HEK293 (cell line): ENCODE data around the gene NF2.

Source experiments
- CTCF ChIA-PET: fragments of 350-600 bp; formaldehyde crosslinking; extraction: SDS; loops from one replicate; lab custom pipeline; 2021; ENCODE audit warnings: antibody characterized with exemption; lab: Yijun Ruan, JAX
- POLR2A ChIA-PET: fragments of 300-600 bp; formaldehyde crosslinking; extraction: SDS; loops from one replicate; lab custom pipeline; 2020; ENCODE audit warnings: antibody characterized with exemption, inconsistent platforms; lab: Yijun Ruan, JAX
- H3K27ac ChIP-seq: fragments of 200-500 bp; sonication (Bioruptor generic); 2 replicates; pipeline ENCODE4 v1.5.1; 2014; ENCODE audit warnings: low read depth, low read length, control low read depth, inconsistent platforms; ENCODE audit errors: extremely low read depth
- H3K36me3 ChIP-seq, 2 experiments: fragments of 200-500 bp in 1 of 2; sonication (Bioruptor generic) in 1 of 2; 1 replicate in 1 of 2; 2 replicates in 1 of 2; pipeline ENCODE4 v1.5.1; 2014 to 2017; ENCODE audit warnings: inconsistent platforms in 2 of 2, low read length in 2 of 2; ENCODE audit not compliant: control insufficient read depth in 2 of 2, insufficient read depth in 1 of 2
- H3K4me1 ChIP-seq: fragments of 200-500 bp; sonication (Bioruptor generic); 2 replicates; pipeline ENCODE4 v1.5.1; 2014; ENCODE audit warnings: mild to moderate bottlenecking, low read length, inconsistent platforms; ENCODE audit not compliant: control insufficient read depth, insufficient read depth
- H3K4me3 ChIP-seq: 2 replicates; pipeline ENCODE4 v1.5.1; 2011; ENCODE audit warnings: low read depth, mild to moderate bottlenecking, control low read depth, low read length, moderate library complexity
- H3K9me3 ChIP-seq: fragments of 200-500 bp; sonication (Bioruptor generic); 2 replicates; pipeline ENCODE4 v1.5.1; 2014; ENCODE audit warnings: low read depth, low read length, inconsistent platforms; ENCODE audit not compliant: control insufficient read depth, insufficient read depth
- GLIS1 ChIP-seq: fragments of 450-650 bp; formaldehyde crosslinking; IDR thresholded peaks from 2 replicates; pipeline ENCODE4 v1.5.1; 2016; ENCODE audit warnings: missing biosample characterization, missing genetic modification characterization
- HOXA7 ChIP-seq: sonication (generic); formaldehyde crosslinking; IDR thresholded peaks from 2 replicates; pipeline ENCODE4 v1.8.1; 2022; ENCODE audit warnings: missing genetic modification reagents, borderline replicate concordance
- KLF8 ChIP-seq: fragments of 450-650 bp; formaldehyde crosslinking; IDR thresholded peaks from 2 replicates; pipeline ENCODE4 v1.5.1; 2016; ENCODE audit warnings: missing biosample characterization, missing genetic modification characterization
- REPIN1 ChIP-seq: fragments of 450-650 bp; formaldehyde crosslinking; IDR thresholded peaks from 2 replicates; pipeline ENCODE4 v1.5.1; 2017; ENCODE audit warnings: missing biosample characterization, missing genetic modification characterization, low read depth
- SCRT1 ChIP-seq: fragments of 450-650 bp; formaldehyde crosslinking; IDR thresholded peaks from 2 replicates; pipeline ENCODE4 v1.5.1; 2016; ENCODE audit warnings: missing biosample characterization, missing genetic modification characterization, borderline replicate concordance
- ZBTB11 ChIP-seq: fragments of 450-650 bp; formaldehyde crosslinking; conservative IDR thresholded peaks from 2 replicates; pipeline ENCODE4 v1.5.1; 2016; ENCODE audit warnings: low read depth, missing biosample characterization, missing genetic modification characterization
- ZNF266 ChIP-seq: fragments of 450-650 bp; formaldehyde crosslinking; IDR thresholded peaks from 2 replicates; pipeline ENCODE4 v1.5.1; 2016; ENCODE audit warnings: missing biosample characterization, missing genetic modification characterization, low read depth
- ZNF274 ChIP-seq, 2 experiments: fragments of 200-500 bp in 1 of 2; fragments of 450-650 bp in 1 of 2; sonication (Bioruptor generic) in 1 of 2; formaldehyde crosslinking in 1 of 2; IDR thresholded peaks; 2 replicates each; pipeline versions ENCODE4 v1.5.1 to v1.6.1; 2014 to 2016; ENCODE audit warnings: borderline replicate concordance in 1 of 2, inconsistent platforms in 1 of 2, low read length in 1 of 2, missing biosample characterization in 1 of 2, missing genetic modification characterization in 1 of 2
- ZNF292 ChIP-seq: fragments of 450-650 bp; formaldehyde crosslinking; IDR thresholded peaks from 2 replicates; pipeline ENCODE4 v1.5.1; 2016; ENCODE audit warnings: low read depth, missing biosample characterization, missing genetic modification characterization, borderline replicate concordance
- ZNF48 ChIP-seq: fragments of 450-650 bp; formaldehyde crosslinking; IDR thresholded peaks from 2 replicates; pipeline ENCODE4 v1.5.1; 2016; ENCODE audit warnings: missing biosample characterization, missing genetic modification characterization
- ZNF580 ChIP-seq: fragments of 450-650 bp; formaldehyde crosslinking; IDR thresholded peaks from 2 replicates; pipeline ENCODE4 v1.5.1; 2016; ENCODE audit warnings: missing biosample characterization, missing genetic modification characterization
- ZNF596 ChIP-seq: fragments of 450-650 bp; IDR thresholded peaks from 2 replicates; pipeline ENCODE4 v1.5.0; 2018; ENCODE audit warnings: missing biosample characterization, mild to moderate bottlenecking, missing genetic modification characterization, moderate library complexity
- ZNF600 ChIP-seq: fragments of 450-650 bp; formaldehyde crosslinking; IDR thresholded peaks from 2 replicates; pipeline ENCODE4 v1.5.1; 2016; ENCODE audit warnings: missing biosample characterization, missing genetic modification characterization
- ZNF623 ChIP-seq: fragments of 450-650 bp; formaldehyde crosslinking; IDR thresholded peaks from 2 replicates; pipeline ENCODE4 v1.5.1; 2016; ENCODE audit warnings: missing biosample characterization, missing genetic modification characterization
- ZNF629 ChIP-seq: fragments of 450-650 bp; formaldehyde crosslinking; IDR thresholded peaks from 2 replicates; pipeline ENCODE4 v1.5.1; 2017; ENCODE audit warnings: missing biosample characterization, missing genetic modification characterization
- ZNF645 ChIP-seq: fragments of 450-650 bp; formaldehyde crosslinking; IDR thresholded peaks from 2 replicates; pipeline ENCODE4; 2016; ENCODE audit warnings: missing biosample characterization, missing genetic modification characterization
- ZNF692 ChIP-seq: fragments of 450-650 bp; formaldehyde crosslinking; IDR thresholded peaks from 2 replicates; pipeline ENCODE4 v1.5.1; 2016; ENCODE audit warnings: missing biosample characterization, missing genetic modification characterization
- ZNF792 ChIP-seq: fragments of 450-650 bp; formaldehyde crosslinking; IDR thresholded peaks from 2 replicates; pipeline ENCODE4 v1.5.1; 2016; ENCODE audit warnings: missing biosample characterization, missing genetic modification characterization
- TF ChIP-seq, protein P1 (sequence below): fragments of 450-650 bp; formaldehyde crosslinking; conservative IDR thresholded peaks from 2 replicates; pipeline ENCODE4 v1.5.1; 2016; ENCODE audit warnings: low read depth, missing biosample characterization, missing genetic modification characterization
- TF ChIP-seq, protein P2 (sequence below): fragments of 450-650 bp; formaldehyde crosslinking; IDR thresholded peaks from 2 replicates; pipeline ENCODE4 v1.5.1; 2016; ENCODE audit warnings: missing biosample characterization, missing genetic modification characterization

Gene NF2

GRCh38 chr22:29679316-29679715 is 75.9 kb downstream of the NF2 start:
- no peak for TF ChIP-seq REPIN1 (tag by site-specific recombination)
- TF ChIP-seq ZNF48: no peak
- no peak for TF ChIP-seq ZNF629 (tag by site-specific recombination)
- TF ChIP-seq, protein P1, sequence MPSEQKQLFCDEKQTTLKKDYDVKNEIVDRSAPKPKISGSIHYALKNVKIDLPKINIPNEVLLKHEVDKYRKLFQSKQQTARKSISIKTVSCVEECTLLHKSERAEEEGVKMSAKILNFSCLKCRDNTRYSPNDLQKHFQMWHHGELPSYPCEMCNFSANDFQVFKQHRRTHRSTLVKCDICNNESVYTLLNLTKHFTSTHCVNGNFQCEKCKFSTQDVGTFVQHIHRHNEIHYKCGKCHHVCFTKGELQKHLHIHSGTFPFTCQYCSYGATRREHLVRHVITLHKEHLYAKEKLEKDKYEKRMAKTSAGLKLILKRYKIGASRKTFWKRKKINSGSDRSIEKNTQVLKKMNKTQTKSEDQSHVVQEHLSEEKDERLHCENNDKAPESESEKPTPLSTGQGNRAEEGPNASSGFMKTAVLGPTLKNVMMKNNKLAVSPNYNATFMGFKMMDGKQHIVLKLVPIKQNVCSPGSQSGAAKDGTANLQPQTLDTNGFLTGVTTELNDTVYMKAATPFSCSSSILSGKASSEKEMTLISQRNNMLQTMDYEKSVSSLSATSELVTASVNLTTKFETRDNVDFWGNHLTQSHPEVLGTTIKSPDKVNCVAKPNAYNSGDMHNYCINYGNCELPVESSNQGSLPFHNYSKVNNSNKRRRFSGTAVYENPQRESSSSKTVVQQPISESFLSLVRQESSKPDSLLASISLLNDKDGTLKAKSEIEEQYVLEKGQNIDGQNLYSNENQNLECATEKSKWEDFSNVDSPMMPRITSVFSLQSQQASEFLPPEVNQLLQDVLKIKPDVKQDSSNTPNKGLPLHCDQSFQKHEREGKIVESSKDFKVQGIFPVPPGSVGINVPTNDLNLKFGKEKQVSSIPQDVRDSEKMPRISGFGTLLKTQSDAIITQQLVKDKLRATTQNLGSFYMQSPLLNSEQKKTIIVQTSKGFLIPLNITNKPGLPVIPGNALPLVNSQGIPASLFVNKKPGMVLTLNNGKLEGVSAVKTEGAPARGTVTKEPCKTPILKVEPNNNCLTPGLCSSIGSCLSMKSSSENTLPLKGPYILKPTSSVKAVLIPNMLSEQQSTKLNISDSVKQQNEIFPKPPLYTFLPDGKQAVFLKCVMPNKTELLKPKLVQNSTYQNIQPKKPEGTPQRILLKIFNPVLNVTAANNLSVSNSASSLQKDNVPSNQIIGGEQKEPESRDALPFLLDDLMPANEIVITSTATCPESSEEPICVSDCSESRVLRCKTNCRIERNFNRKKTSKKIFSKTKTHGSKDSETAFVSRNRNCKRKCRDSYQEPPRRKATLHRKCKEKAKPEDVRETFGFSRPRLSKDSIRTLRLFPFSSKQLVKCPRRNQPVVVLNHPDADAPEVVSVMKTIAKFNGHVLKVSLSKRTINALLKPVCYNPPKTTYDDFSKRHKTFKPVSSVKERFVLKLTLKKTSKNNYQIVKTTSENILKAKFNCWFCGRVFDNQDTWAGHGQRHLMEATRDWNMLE: no peak
- no peak for TF ChIP-seq ZNF792
- TF ChIP-seq ZNF292 (tag by site-specific recombination): no peak
- no peak for TF ChIP-seq ZNF274 (IDR thresholded peaks at IDR 0.05; ENCODE audit: low read length)
- TF ChIP-seq ZNF274 (tag by site-specific recombination; IDR thresholded peaks at IDR 0.05; ENCODE audit: borderline replicate concordance): no peak
- TF ChIP-seq, protein P2, sequence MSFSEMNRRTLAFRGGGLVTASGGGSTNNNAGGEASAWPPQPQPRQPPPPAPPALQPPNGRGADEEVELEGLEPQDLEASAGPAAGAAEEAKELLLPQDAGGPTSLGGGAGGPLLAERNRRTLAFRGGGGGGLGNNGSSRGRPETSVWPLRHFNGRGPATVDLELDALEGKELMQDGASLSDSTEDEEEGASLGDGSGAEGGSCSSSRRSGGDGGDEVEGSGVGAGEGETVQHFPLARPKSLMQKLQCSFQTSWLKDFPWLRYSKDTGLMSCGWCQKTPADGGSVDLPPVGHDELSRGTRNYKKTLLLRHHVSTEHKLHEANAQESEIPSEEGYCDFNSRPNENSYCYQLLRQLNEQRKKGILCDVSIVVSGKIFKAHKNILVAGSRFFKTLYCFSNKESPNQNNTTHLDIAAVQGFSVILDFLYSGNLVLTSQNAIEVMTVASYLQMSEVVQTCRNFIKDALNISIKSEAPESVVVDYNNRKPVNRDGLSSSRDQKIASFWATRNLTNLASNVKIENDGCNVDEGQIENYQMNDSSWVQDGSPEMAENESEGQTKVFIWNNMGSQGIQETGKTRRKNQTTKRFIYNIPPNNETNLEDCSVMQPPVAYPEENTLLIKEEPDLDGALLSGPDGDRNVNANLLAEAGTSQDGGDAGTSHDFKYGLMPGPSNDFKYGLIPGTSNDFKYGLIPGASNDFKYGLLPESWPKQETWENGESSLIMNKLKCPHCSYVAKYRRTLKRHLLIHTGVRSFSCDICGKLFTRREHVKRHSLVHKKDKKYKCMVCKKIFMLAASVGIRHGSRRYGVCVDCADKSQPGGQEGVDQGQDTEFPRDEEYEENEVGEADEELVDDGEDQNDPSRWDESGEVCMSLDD: no peak
- TF ChIP-seq KLF8 (tag by site-specific recombination): no peak
- no peak for TF ChIP-seq ZBTB11
- TF ChIP-seq ZNF692: no peak
- TF ChIP-seq HOXA7: no peak
- no peak for TF ChIP-seq SCRT1 (tag by site-specific recombination)
- TF ChIP-seq ZNF596 (tag by site-specific recombination): no peak
- TF ChIP-seq GLIS1 (tag by site-specific recombination): no peak
- TF ChIP-seq ZNF266 (tag by site-specific recombination): no peak
- no peak for TF ChIP-seq ZNF600
- no peak for TF ChIP-seq ZNF623
- no peak for TF ChIP-seq ZNF645 (tag by site-specific recombination)
- no peak for TF ChIP-seq ZNF580 (tag by site-specific recombination)
- POLR2A ChIA-PET: no interaction called here
- H3K36me3 ChIP-seq: peaks cover 56 to 98% of the 10 kb centered on the region in 2 experiments
- no peak overlapping the region for H3K27ac ChIP-seq
- no peaks in the 10 kb centered on the region for H3K9me3 ChIP-seq
- no peak overlapping the region for H3K4me3 ChIP-seq
- CTCF ChIA-PET: interaction anchor here (0.6 to 5.0 kb wide), 4 partner anchors 11 to 408 kb away, joined by 3 to 21 read pairs (median 5); no protein-coding TSS in a partner anchor
- no peaks in the 10 kb centered on the region for H3K4me1 ChIP-seq
